GM12865 (cell line): ENCODE data around the gene PIP4P1.

ENCODE experiments used
- DNase-seq: peaks from one replicate; pipeline ENCODE4 v3.0.0; 2010; ENCODE audit warnings: low read depth
- H3K4me3 ChIP-seq: 2 replicates; pipeline ENCODE4 v1.5.1; 2011; ENCODE audit warnings: mild to moderate bottlenecking, low read depth, low read length, control low read depth
- CTCF ChIP-seq: IDR thresholded peaks from 2 replicates; pipeline ENCODE4 v1.5.1; 2011; ENCODE audit warnings: low read length, control low read depth, low read depth, inconsistent platforms; ENCODE audit not compliant: insufficient read depth; ENCODE audit errors: missing control alignments

The PIP4P1 gene

GRCh38 chr14:20436363-20436755 lies 24.9 kb downstream of the PIP4P1 start:
- DNase-seq, result no peak

GRCh38 chr14:20435582-20436362 lies 25.5 kb downstream of the PIP4P1 start, which contains the start of gene KLHL33:
TSS of gene KLHL33 (minus strand) at chr14:20436166. CDS start at chr14:20435811, 355 bp downstream.
- H3K4me3 ChIP-seq, result no peak within 1 kb of the TSS
- TF ChIP-seq CTCF, result no peak
- DNase-seq, result no peak

More at GRCh38 chr14:20436363-20436755, 24.9 kb downstream of the PIP4P1 start:
- no peak for TF ChIP-seq CTCF
- H3K4me3 ChIP-seq, result no peak overlapping the region

GRCh38 chr14:20434701-20435581 lies 26.3 kb downstream of the PIP4P1 start:
- H3K4me3 ChIP-seq, result no peak overlapping the region
- no peak for DNase-seq
- TF ChIP-seq CTCF, result no peak

- H3K4me3 ChIP-seq, result no peak overlapping the region
- no peak for TF ChIP-seq CTCF
- no peak for DNase-seq
Observed at GRCh38 chr14:20429801-20430669, 31.2 kb downstream of the PIP4P1 start.

GRCh38 chr14:20428802-20429201 lies 32.4 kb downstream of the PIP4P1 start:
- TF ChIP-seq CTCF, result no peak
- no peak for DNase-seq
- H3K4me3 ChIP-seq, result no peak overlapping the region

- peak overlapping the region; percentile 45 for H3K4me3 ChIP-seq
- no peak for DNase-seq
- TF ChIP-seq CTCF, result no peak
Observed at GRCh38 chr14:20428010-20428365, 33.2 kb downstream of the PIP4P1 start.
